GDM1 (cell line): ENCODE measurements around the gene SH3PXD2B.
"Not testable (repeated sequence)": the region's sequence is repeated elsewhere in the genome, so short reads cannot be mapped to it uniquely, and the experiment has no call there.

Experiments
- DNase-seq: peaks from one replicate; lab custom pipeline; 2025; lab: John Stamatoyannopoulos, UW

SH3PXD2B gene

DNA sequence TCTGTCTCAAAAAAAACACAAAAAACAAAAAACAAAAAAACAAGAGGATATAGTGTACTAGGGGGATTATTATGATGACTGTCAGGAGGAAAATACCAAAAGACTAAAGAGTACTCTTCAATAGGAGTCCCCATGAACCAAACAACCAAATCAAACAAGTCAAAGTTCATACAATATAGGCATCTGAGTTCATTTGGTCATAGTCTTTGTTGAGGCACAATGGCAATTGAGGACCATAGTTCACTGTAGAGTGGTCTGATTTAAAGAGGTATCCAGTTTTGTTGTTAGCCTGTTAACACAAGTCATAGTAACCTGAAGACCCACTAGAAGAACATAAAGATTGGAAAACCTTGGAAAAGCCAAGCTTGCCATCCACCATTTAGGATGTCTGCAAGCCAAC is 159.5 kb downstream of the SH3PXD2B start:
- no peak for DNase-seq

DNA sequence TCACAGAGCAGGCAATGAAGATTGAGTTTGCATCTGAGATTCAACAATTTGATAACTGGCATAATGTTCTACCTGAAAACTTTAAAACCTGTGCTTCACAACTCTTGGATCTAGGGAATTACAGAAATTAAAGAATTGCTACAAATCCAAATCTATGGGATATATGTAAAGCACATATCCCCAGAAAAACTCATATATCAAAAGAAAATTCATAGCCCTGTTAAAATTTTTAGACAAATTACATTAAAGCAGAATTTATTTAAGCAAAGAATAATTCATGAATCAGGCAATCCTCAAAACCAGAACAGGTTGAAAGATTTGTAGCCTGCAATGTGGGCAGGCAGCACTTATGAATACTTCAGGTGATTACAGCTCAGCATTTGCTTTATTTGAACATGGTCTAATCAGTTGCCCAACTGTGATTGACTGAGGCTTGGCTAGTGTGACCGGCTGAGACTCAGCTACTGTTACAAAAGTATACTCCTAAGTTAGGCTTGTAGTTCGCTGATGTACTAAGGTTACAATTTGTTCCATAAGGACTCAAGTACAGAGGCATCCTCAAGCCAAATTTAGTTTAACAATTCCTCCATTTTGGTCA is 160.5 kb downstream of the SH3PXD2B start:
- no peak for DNase-seq

DNA sequence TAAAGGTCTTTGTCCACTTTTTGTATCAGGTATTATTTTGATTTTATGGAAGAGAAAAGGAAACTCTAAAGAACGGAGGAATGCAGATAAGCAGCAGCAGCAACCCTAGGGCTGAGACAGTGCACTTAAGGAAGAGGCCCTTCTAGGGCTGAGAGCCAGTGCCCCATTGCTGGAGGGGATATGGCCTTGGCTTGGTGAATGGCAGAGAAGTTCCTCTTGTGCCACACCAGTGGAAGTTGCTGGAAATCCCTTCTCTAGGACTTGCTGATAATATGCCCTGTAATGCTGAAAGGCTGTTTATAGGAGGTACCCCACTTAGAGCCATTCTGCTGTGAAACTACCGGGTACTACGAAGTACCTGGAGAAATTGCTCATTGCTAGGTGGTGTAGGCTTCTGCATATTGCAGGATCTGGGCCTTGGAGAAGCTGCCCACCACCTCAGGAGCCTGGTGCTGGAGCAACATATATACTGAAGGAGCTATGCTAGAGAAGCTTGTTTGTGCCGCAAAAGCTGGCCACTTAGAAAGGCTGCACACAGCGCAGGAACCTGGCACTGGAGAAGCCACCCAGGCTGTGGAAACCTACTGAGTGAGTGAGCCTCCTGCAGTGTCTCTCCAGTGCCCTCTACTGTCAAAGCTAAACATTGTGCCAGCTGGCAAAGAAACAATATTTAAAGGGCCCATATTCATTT is 161.1 kb downstream of the SH3PXD2B start:
- peak; percentile 74 for DNase-seq

DNA sequence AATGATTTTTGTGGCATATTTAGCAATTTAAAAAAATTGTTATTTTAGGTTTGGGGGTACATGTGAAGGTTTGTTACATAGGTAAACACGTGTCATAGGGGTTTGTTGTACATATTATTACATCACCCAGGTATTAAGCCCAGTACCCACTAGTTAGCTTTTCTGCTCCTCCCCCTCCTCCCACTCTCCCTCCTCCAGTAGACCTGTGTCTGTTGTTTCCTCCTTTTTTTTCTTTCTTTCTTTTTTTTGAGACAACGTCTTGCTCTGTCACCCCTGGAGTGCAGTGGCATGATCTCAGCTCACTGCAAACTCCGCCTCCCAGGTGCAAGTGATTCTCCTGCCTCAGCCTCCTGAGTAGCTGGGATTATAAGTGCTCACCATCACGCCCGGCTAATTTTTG is 162.5 kb downstream of the SH3PXD2B start:
- DNase-seq: not testable (repeated sequence)

DNA sequence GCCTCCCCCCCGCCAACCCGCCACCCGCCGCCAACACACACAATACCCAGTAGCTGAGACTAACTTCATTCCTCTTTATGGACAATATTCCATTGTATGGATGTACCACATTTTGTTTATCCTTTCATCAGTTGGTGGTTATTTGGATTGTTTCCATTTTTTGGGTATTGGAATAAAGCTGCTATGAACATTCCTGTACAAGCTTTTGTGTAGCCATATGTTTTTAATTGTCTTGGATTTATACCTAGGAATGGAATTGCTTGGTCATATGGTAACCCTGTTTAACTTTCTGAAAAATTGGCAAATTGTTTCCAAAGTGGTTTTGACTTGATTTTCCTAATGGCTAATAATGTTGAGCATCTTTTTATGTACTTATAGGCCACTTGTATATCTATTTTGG is 165.9 kb downstream of the SH3PXD2B start:
- DNase-seq: no peak

DNA sequence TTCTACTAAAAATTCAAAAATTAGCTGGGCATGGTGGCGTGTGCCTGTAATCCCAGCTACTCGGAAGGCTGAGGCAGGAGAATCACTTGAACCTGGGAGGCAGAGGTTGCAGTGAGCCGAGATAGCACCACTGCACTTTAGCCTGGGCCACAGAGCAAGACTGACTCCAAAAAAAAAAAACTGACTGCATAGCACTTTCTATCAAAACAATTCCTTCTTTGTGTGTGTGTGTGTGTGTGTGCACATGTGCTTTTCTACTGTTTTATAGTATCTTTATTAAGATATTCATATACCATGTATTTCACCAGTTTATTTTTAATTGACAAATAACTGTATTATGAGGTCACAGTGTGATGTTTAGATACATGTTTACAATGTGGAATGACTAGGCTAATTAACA is 167.2 kb downstream of the SH3PXD2B start:
- not testable (repeated sequence) for DNase-seq

DNA sequence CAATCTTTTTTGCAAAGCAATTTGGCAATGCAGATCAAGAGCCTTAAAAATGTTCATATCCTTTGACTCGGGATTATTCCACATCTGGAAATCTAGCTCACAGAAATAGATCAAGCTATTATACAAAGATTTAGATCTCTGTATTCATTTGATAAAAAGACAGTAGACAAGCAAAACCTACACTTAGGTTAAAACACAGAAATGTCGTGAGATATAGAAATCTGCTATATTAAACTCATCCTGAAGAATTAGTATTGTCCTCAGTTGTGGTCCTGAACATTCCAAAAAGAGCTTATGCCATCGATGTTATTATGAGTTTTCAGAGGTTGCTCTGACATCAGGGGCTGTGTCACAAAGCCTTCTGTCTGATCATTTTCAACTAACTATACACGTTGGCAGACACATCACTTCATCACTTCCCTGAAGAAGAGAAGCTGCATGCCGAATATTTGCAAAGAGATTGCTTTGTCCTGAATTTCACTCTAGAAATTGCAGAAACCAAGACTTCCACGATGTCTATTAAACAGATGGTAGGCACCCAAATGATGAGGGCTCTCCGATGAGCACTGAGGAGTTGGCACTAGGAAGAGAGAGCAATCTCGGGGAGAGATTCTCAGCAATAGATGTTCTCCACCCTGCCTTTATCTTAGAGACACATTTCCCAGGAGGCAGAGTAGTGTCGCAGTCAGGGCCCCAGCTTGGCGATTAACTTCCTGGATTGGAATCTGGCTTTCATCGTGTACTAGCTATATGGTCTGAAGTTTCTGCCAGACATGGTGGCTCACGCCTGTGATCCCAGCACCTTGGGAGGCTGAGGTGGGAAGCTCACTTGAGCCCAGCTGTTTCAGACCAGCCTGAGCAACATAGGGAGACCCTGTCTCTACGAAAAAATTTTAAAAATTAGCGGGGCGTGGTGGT is 168.8 kb downstream of the SH3PXD2B start:
- DNase-seq: no peak

DNA sequence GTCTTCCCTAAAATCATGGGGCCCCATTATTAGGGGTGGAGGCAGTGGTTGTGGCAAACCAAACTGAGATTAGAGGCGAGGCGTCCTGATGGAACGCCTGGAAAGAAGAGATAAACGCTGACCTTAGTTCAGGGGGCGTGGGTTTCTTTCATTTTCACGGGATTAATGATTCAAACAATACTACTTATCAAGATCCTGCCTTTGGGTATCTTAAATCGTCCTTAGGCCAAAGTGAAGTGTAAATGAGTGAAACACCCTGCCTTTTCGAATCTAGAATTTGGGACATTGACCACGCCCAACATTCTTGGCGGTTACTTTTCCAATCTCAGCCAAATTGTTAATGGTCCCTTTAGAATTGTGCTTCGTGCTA is 169.7 kb downstream of the SH3PXD2B start:
- no peak for DNase-seq

DNA sequence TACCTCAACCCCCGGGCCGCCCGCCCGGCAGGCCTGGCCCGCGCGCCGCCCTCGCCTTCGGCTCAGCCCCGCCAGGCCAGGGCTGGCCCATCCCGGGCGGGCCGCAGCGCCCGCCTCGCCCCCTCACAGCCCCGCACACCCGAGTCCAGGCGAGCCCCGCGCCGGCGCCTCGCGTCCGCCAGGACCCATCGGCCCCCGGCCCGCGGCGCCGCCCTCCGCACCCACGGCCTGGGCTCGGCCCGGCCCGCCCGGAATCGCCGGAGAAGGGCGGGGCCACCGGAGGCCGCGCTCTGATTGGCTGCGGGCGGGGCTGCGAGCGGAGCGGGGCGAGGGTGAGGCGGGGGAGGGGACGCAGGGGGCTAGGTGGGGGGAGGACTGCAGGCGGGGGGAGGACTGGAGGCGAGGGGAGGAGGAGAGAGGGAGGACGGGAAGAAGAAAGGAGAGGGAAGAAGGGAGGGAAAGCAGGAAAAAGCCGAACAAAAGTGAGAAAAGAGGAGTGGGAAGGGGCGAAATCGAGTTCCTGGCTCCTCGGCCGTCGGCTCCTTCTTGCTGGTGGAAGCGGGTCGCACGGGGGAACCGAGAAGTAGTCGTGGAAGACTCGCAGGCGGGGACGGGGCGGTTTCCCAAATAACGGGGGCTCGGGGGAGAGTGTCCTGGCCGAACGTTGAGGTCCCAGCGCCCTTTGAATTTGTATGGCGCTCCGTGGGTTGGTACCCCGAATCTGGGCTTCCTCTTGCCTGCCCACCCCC is 170.3 kb downstream of the SH3PXD2B start:
- peak; percentile 72 for DNase-seq

DNA sequence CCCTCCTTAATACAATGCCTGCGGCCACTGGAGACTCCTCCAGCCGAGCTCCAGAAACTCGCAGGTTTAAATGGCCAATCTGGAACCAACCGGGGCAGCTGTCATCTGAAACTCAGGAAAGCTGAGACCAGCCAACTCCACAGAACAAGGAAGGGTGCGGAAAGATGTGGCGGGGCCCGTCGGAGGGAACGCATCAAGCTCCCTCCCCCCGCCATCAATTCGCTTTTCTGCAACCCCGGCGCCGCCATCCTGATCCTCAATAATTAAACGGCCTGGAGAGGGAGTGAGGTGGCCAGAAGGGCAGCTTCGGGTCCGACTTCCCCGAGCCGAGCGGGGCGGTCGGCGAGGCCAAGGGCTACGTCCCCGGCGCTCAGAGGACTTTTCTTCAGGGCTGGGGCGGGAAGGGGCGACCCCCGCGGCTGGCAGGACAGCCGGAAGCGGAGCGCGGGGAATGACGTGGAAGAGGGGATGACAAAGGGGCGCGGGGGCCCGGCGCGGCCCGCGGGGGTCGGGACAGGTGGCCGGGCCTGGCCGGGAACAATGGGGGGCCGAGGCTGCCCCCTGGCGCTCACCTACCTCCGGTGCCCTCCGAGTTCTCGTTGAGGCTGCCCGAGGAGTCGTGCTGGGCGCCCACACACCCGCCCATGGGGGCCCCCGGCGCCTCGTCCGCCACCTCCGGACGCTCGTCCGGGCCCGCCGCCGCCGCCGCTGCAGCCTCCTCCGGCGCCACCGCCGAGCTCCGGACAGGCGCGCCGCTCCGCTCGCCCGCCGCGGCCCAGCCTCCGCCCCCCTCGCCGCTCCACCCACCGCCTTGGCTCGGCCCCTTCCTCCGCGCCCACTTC is 171.1 kb downstream of the SH3PXD2B start, which contains the start of gene UBTD2:
Gene UBTD2 (minus strand): TSS at position 745 of the 842 bp plus-strand sequence. CDS start 99 bp downstream, at position 646.
- peak; percentile 72 for DNase-seq

DNA sequence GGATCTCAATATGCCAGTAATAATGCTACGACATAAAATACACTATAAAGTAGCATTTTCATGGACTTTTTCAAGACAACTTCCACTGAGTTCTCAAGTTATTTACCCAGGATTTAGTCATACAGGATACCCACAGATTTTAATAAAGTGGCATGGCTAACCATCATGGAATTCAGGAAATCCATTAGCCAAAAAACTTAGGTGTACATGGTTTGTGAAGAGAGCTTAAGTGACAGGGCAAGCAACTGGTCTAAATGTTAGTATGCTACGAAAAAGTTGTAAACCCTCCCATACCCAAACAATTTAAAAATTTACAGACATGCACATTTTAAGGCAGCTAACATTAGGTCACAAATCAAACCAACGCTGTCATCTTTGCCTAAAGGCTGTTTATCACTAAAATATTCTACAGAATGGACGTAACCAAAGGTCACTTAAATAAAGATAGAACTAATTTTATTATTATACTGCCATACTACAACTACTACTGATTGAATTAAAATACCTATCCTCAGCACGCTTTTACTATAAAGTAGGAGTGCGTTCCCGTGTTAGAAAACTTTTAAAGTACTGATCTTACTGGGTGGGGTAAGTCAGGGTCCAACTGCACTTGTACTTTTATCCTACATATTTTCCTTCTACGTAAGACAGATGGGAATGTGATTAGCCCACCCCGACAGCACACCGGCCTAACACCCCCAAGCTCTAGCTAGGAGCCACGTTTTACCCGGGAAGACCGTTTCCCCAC is 171.9 kb downstream of the SH3PXD2B start:
- DNase-seq: no peak

DNA sequence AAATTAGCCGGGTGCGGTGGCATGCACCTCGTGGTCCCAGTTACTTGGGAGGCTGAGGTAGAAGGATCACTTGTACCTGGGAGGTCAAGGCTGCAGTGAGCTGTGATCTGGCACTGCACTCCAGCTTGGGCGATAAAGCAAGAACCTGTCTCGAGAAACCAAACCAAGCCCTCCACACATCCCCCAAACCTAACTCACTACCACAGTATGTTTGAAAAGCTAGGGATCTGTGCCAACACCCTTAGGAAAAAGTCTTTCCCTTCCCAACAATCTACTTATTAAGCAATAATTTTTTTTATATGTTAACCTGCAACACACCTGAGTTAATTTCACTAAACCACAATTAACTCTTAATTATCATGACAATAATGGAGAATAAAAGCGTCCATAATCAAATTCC is 173.0 kb downstream of the SH3PXD2B start:
- no peak for DNase-seq

DNA sequence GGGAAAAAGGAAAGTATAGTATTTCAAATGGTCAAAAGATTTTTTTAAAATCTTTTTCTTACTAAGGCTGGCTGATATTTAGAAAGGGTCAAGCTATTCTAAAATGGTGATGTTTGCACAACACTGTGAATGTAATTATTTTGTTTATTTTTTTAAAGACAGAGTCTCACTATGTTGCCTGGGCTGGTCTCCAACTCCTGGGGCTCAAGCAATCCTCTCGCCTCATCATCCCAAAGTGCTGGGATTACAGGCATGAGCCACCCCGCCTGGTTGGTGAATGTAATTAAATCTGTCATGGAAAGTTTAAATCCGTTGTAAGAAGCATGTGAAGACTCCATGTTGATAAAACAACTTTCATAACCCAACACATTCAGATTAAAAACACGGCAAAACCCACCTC is 173.4 kb downstream of the SH3PXD2B start:
- DNase-seq: no peak

DNA sequence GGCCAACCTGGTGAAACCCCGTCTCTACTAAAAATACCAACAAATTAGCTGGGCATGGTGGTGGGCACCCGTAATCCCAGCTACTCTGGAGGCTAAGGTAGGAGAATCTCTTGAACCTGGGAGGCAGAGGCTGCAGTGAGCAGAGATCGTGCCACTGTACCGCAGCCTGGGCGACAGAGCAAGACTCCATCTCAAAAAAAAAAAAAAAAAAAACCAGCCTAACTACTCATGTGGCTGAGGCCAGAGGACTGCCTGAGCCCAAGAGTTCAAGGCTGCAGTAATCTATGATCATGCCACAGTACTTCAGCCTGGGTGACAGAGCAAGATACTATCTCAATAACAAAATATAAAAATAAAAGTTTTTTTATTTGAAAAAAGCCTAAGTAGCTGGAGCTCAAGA is 174.0 kb downstream of the SH3PXD2B start:
- DNase-seq: no peak

DNA sequence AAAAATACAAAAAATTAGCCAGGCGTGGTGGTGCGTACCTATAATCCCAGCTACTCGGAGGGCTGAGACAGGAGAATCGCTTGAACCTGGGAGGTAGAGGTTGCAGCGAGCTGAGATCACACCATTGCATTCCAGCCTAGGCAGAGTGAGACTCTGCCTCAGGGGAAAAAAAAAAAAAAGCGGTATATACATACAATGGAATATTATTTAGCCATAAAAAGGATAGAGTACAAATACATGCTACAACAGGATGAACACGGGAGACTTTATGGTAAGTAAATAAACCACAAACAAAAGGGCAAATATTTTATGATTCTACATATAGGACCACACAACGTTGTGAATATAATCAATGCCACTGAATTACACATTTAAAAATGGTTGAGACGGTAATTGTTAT is 176.0 kb downstream of the SH3PXD2B start:
- no peak for DNase-seq

DNA sequence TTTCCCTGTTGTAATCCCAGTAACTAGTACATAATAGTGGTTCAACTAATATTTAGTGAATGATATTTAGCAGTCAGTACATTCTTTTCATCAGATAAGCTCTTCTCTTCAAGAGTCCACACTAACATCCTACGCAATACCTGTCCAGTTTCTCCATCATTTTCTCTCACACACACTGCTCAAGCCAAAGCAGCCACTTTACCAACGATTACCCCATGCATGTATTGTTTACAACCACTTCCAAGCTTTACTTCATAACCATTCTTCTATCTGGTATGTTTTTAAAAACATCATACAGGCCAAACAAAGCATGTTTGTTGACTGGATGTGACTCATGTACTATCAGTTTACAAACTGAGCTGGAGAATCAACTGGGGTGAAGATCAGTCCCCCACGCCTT is 178.1 kb downstream of the SH3PXD2B start:
- no peak for DNase-seq
